HEK293T (cell line): ENCODE measurements around the gene ANKRD63.

ENCODE experiments used
- CTCF ChIA-PET: fragments of 350-600 bp; formaldehyde crosslinking; extraction: SDS; loops from one replicate; lab custom pipeline; 2021; ENCODE audit warnings: antibody characterized with exemption, inconsistent platforms; lab: Yijun Ruan, JAX
- POLR2A ChIA-PET: fragments of 350-600 bp; formaldehyde crosslinking; extraction: SDS; loops from one replicate; lab custom pipeline; 2020; ENCODE audit warnings: antibody characterized with exemption, inconsistent platforms; lab: Yijun Ruan, JAX
- DNase-seq: peaks from one replicate; pipeline ENCODE4 v3.0.0; 2012; ENCODE audit warnings: mixed read lengths; ENCODE audit errors: extremely low spot score
- ARNT ChIP-seq: fragments of 450-650 bp; IDR thresholded peaks from 2 replicates; pipeline ENCODE4 v1.6.1; 2017; ENCODE audit warnings: mild to moderate bottlenecking
- BHLHE40 ChIP-seq: fragments of 450-650 bp; IDR thresholded peaks from 2 replicates; pipeline ENCODE4 v1.6.1; 2016; ENCODE audit warnings: mild to moderate bottlenecking, moderate library complexity, borderline replicate concordance
- CTBP1 ChIP-seq: fragments of 450-650 bp; IDR thresholded peaks from 2 replicates; pipeline ENCODE4 v1.6.1; 2016; ENCODE audit warnings: borderline replicate concordance
- ELF4 ChIP-seq: fragments of 450-650 bp; IDR thresholded peaks from 2 replicates; pipeline ENCODE4 v1.6.1; 2017; ENCODE audit warnings: antibody characterized with exemption
- FOXA1 ChIP-seq: fragments of 450-650 bp; IDR thresholded peaks from 2 replicates; pipeline ENCODE4 v1.6.1; 2016; ENCODE audit warnings: mild to moderate bottlenecking
- FOXK2 ChIP-seq: fragments of 450-650 bp; IDR thresholded peaks from 2 replicates; pipeline ENCODE4 v1.6.1; 2016; ENCODE audit warnings: mild to moderate bottlenecking
- FOXM1 ChIP-seq: fragments of 450-650 bp; IDR thresholded peaks from 2 replicates; pipeline ENCODE4 v1.6.1; 2017; ENCODE audit warnings: mild to moderate bottlenecking, borderline replicate concordance
- HDGF ChIP-seq: fragments of 450-650 bp; IDR thresholded peaks from 2 replicates; pipeline ENCODE4 v1.6.1; 2017; ENCODE audit warnings: antibody characterized with exemption, borderline replicate concordance
- L3MBTL2 ChIP-seq: fragments of 450-650 bp; conservative IDR thresholded peaks from 2 replicates; pipeline ENCODE4 v1.6.1; 2016; ENCODE audit warnings: mild to moderate bottlenecking
- LEF1 ChIP-seq: fragments of 450-650 bp; IDR thresholded peaks from 2 replicates; pipeline ENCODE4 v1.6.1; 2017; ENCODE audit warnings: mild to moderate bottlenecking, borderline replicate concordance
- NFRKB ChIP-seq: fragments of 450-650 bp; IDR thresholded peaks from 2 replicates; pipeline ENCODE4 v1.6.1; 2016; ENCODE audit warnings: mild to moderate bottlenecking, moderate library complexity
- SP1 ChIP-seq: fragments of 450-650 bp; IDR thresholded peaks from 2 replicates; pipeline ENCODE4 v1.6.1; 2017
- SUZ12 ChIP-seq: fragments of 450-650 bp; IDR thresholded peaks from 2 replicates; pipeline ENCODE4 v1.6.1; 2016; ENCODE audit warnings: mild to moderate bottlenecking
- TARDBP ChIP-seq: fragments of 450-650 bp; IDR thresholded peaks from 2 replicates; pipeline ENCODE4 v1.6.1; 2016
- ZNF384 ChIP-seq: fragments of 450-650 bp; IDR thresholded peaks from 2 replicates; pipeline ENCODE4 v1.6.1; 2016
- TF ChIP-seq, protein P1 (sequence below): fragments of 450-650 bp; IDR thresholded peaks from 2 replicates; pipeline ENCODE4 v1.6.1; 2016

The ANKRD63 gene

DNA sequence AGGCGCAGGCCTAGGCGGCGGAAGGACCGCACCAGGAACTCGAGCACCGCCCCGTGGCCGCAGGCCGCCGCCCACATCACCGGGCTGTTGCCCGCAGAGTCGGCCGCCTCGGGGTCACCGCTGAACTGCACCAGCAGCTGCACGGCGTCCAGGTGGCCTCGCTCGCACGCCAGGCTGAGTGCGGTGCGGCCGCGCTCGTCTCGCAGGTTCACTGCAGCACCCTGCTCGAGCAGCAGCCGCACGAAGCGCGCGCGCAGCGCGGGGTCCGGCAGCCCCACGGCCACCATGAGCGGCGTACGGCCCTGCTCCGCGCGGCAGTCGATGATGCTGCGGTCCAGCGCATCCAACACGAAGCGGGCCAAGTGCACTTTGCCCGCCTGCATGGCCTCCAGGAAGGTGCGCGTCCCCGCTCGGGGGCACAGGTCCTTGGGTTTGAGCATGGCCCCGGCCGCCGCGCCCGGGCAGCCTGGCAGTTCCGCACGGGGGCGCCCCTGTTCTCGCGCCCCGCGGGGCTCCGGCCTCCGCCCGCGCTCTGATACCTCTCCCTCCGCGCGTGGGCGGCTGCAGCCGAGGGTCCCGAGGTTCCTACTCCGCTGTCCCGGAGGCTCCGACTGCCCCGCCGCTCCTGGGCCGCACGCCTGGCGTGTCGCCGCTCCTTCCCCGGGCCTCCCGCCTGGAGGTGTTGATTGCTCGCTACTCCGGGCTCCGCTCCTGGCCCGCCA, 556 bp downstream of the ANKRD63 start:
- TF ChIP-seq TARDBP (no peak), L3MBTL2 (peak; percentile 48; the same call in 1 of the 2 replicates)
- ChIA-PET CTCF (interaction anchor here (0.5 to 1.0 kb wide), 2 partner anchors 35 to 65 kb away, joined by 3 read pairs; no protein-coding TSS in a partner anchor), POLR2A (no interaction called here)
- peak; percentile 50 for DNase-seq

DNA sequence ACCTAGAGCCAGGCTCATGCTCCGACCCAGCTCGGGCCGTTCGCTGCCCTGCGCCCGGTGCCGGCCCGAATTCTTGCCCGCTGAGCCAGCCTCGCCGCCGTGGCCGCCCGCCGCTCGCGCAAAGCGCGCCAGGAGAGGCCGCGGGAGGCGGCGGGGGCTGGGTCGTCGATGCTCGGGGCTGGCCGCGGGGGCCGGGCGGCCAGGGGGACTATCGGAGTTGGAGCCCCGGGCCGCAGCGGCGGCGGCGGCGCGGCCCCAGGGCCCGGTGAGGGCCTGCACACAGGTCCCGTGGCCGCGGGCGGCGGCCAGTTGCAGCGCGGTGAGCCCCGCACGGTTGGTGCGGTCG, 1.1 kb downstream of the ANKRD63 start:
- POLR2A ChIA-PET = no interaction called here
- no peak for DNase-seq
- TF ChIP-seq ARNT (no peak), ELF4 (no peak), TARDBP (no peak), SP1 (no peak), BHLHE40 (no peak)
- CTCF ChIA-PET = interaction anchor here (0.5 to 1.0 kb wide), 2 partner anchors 35 to 64 kb away, joined by 3 read pairs; no protein-coding TSS in a partner anchor

DNA sequence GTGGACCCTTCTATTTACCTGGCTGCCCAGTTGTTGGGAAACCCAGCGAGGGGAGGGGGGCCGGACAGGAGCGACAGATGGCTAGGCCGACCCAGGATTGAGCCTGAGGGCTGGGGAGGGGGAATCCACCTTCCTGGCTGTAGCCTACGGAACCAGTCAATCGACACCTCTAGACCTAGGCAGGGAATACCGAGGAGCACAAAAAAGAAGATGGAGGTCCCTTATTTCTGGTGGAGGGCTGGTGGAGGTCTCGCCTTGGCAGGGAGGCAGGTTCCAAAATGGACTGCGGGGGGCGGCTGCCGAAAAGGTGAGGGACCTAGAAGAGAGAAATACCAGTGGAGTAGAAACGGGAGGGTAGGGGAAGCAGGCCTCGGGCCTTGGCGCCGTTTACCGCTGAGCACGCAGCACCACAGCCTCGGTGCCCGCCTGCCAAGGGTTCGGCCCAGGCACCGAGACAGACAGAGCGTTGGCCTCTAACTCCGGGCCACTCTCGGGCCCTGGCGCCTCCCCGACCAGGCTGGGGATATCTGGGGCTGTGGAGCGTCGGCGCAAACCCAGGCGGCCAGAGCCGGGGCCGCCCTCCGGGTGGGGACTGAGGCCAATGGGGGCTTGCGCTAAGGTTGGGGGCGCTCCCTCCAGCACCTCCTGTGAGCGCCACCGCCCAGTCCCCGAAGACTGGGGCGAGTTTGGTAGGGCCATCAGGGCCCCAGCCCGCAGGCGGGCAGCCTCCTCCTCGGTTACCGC, 1.6 kb downstream of the ANKRD63 start:
- no peak for DNase-seq
- TF ChIP-seq TARDBP (no peak), FOXM1 (no peak), FOXA1 (no peak), ARNT (no peak), FOXK2 (no peak), CTBP1 (no peak), ELF4 (no peak), HDGF (no peak), NFRKB (no peak), ZNF384 (no peak), SUZ12 (no peak), L3MBTL2 (no peak), BHLHE40 (no peak), SP1 (no peak), LEF1 (no peak)
- TF ChIP-seq, protein P1, sequence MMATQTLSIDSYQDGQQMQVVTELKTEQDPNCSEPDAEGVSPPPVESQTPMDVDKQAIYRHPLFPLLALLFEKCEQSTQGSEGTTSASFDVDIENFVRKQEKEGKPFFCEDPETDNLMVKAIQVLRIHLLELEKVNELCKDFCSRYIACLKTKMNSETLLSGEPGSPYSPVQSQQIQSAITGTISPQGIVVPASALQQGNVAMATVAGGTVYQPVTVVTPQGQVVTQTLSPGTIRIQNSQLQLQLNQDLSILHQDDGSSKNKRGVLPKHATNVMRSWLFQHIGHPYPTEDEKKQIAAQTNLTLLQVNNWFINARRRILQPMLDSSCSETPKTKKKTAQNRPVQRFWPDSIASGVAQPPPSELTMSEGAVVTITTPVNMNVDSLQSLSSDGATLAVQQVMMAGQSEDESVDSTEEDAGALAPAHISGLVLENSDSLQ = no peak
- ChIA-PET CTCF (interaction anchor here (0.5 to 4.2 kb wide), 8 partner anchors 8 to 64 kb away, joined by 3 to 55 read pairs (median 4); partner anchors contain the start of gene PLCB2), POLR2A (interaction anchor here (1.0 kb wide), 1 partner anchor 29 kb away, joined by 3 read pairs; no protein-coding TSS in a partner anchor)

DNA sequence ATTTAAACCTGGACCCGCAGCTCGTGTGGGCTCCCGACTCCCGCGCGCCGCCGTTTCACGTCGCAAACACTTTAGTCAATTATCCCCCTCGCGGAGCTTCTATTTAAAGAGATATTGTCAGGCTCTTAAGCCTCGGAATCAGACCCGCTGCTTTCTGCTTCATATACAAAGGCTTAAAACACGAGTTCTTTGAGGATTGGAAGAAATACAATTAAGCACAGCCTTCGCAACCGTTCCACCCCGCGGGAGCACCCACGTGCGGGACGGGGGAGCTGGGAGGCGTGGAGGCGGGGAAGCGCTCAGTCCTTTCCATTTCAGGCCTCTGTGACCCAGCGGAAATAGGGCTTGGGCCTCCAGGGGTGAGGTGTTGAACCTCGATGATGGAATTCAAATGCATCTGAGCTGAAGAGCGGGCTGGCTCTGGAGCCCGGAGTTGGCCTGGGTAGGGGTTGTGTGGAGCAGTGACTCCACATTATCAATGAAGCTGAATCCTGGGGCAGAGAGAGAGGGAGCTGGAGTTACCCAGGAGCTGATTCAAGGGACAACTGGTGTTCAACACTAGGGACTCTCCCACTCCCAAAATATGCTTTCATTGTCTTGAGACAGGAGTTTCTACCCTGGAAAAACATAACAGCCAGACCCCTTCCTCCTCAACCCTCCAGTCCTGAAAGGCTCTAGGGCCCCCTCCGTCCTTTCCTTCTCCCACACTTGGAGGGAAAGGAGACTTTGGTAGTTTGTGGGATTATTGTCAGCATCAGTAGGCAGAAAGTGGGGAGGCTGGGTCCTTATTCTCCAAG, 2.4 kb downstream of the ANKRD63 start:
- TF ChIP-seq CTBP1 (no peak), BHLHE40 (no peak), ARNT (no peak), HDGF (no peak), SUZ12 (no peak), L3MBTL2 (no peak), TARDBP (no peak), FOXM1 (no peak), ZNF384 (no peak)
- POLR2A ChIA-PET = interaction anchor here (0.6 to 1.0 kb wide), 2 partner anchors 30 to 240 kb away, joined by 3 read pairs; no protein-coding TSS in a partner anchor
- CTCF ChIA-PET = interaction anchor here (1.0 to 4.2 kb wide), 7 partner anchors 9 to 64 kb away, joined by 3 to 55 read pairs (median 5); partner anchors contain the start of gene PLCB2
- no peak for DNase-seq

DNA sequence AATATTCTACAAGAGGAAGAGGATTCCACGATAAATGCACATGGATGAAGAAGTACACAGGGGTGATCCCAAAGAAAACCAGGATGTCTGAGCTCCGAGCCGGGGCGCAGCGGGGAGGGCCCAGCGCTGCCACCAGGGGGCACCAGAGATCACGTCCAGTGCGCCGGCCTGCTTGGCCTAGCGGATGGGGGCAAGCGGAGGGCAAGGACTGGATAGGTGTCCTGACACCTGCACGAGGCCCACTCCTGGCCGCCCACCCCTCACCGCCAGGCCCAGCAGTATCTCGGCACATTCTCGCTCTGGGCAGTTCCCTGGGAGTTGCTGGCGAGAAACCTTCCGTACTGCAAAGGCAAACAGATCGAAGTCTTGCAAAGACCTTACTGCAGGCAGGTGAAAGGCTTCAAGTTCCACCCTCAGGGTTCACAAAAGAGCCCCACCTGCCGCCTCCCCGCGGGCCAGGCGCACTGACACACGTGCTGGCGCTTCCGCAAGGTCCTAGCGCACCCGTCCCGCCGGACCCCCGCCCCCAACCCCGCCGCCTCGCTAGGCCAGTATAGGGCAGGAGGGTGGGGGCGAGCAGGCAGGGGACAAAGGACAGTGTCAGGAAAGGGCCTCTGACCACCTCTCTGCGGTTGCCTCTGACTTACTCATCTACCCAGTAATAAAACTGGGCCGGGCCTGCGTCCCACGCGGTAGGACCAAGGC, 3.3 kb downstream of the ANKRD63 start:
- ChIA-PET POLR2A (interaction anchor here (0.6 to 1.0 kb wide), 3 partner anchors 31 to 240 kb away, joined by 3 read pairs; no protein-coding TSS in a partner anchor), CTCF (interaction anchor here (0.6 to 4.2 kb wide), 27 partner anchors 9 to 259 kb away, joined by 3 to 55 read pairs (median 4); partner anchors contain the start of genes CCDC9B, DISP2, PAK6 and PLCB2)
- DNase-seq = peak; percentile 61
- TF ChIP-seq SUZ12 (no peak), BHLHE40 (no peak), ZNF384 (no peak), CTBP1 (no peak)

DNA sequence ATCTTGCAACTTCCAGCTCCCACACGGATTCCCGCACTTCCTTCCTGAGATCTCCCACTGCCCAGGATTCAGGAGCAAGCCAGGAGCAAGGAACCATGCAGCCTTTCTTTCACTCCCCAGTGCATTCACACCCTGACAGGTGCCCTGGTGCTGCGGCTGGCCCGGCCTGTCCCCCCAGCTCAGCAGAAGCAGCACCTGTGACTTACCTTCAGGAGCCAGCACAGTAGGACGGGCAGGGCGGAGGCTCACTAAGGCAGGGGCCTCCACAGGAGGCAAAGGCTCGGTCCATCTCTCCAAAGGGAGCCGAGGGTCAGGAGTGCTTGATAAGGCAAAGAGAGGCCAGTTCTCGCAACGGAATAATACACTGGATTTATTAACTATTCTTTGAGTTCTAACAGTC, 4.8 kb downstream of the ANKRD63 start:
- CTCF ChIA-PET = interaction anchor here (1.2 to 4.2 kb wide), 4 partner anchors 13 to 59 kb away, joined by 3 to 55 read pairs (median 12); partner anchors contain the start of genes PAK6 and PLCB2
- DNase-seq = no peak
- TF ChIP-seq TARDBP (no peak), L3MBTL2 (no peak), CTBP1 (no peak), LEF1 (no peak), FOXA1 (no peak), SP1 (no peak), HDGF (no peak), FOXK2 (no peak), BHLHE40 (no peak), ELF4 (no peak), ZNF384 (no peak), NFRKB (no peak), SUZ12 (no peak), FOXM1 (no peak)
- TF ChIP-seq, protein P1 = no peak
- POLR2A ChIA-PET = no interaction called here
